Stimulated activated naive B cell treated with anti-CD40 and anti-IgM and Interleukin-4, amounts not matched to agents 10 μg/mL and 1 μg/mL and 100 μg/mL, for 72 hours (primary cell): ENCODE measurements around the gene CBLC.

Experiments
- ATAC-seq, 2 donors: fragments of 150-1000 bp; cut with Tn5 transposase; replicated peaks; 2 replicates each; pipeline ENCODE4 v1.10.0; 2021; ENCODE audit warnings: moderate library complexity in 1 of 2
- DNase-seq: peaks from one replicate; pipeline ENCODE4 v3.0.0; 2021
- H3K27ac Mint-ChIP-seq: one replicate; pipeline ENCODE4 v1.8.0; 2022; ENCODE audit warnings: mild to moderate bottlenecking, mixed read lengths
- H3K27me3 Mint-ChIP-seq, 2 donors: one replicate each; pipeline ENCODE4 v1.8.0; 2022; ENCODE audit warnings: mixed read lengths in 2 of 2
- H3K36me3 Mint-ChIP-seq, 2 donors: one replicate each; pipeline ENCODE4 v1.8.0; 2022; ENCODE audit warnings: mixed read lengths in 2 of 2, mild to moderate bottlenecking in 1 of 2
- H3K4me1 Mint-ChIP-seq, 2 donors: one replicate each; pipeline ENCODE4 v1.8.0; 2022; ENCODE audit warnings: mixed read lengths in 2 of 2, mild to moderate bottlenecking in 1 of 2
- H3K4me3 Mint-ChIP-seq, 2 donors: one replicate each; pipeline ENCODE4 v1.8.0; 2022; ENCODE audit warnings: mild to moderate bottlenecking in 2 of 2, mixed read lengths in 2 of 2, moderate library complexity in 1 of 2
- H3K9me3 Mint-ChIP-seq, 2 donors: one replicate each; pipeline ENCODE4 v1.8.0; 2022; ENCODE audit warnings: mixed read lengths in 2 of 2, mild to moderate bottlenecking in 1 of 2

CBLC gene

DNA sequence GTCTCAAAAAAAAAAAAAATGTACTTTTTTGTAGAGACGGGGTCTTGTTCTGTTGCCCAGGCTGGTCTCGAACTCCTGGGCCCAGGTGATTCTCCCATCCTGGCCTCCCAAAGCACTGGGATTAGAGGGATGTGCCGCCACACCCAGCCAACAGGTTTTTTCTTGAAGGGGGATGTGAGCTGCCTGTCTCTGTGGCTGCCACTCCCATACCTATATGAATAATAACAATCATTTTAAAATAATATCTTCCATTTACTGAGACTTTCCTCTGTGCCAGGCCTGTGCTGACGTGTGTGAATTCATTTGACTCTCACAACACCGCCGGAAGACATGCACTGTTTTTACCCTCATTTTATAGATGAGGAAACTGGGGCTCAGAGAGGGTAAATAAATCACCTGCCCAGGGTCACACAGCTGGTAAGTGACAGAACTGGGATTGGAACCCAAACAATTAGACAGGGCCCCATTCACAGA is 36.4 kb upstream of the CBLC start:
- ATAC-seq (peak; percentile 8 to 24), DNase-seq (no peak)
- no peak overlapping the region for H3K4me3 Mint-ChIP-seq
- H3K36me3 Mint-ChIP-seq, result no peaks in the 10 kb centered on the region
- no peaks in the 10 kb centered on the region for H3K9me3 Mint-ChIP-seq
- H3K4me1 Mint-ChIP-seq, result peaks cover 41 to 59% of the 10 kb centered on the region in 2 donors
- H3K27ac Mint-ChIP-seq, result peak overlapping the region; percentile 59
- no peaks in the 10 kb centered on the region for H3K27me3 Mint-ChIP-seq

DNA sequence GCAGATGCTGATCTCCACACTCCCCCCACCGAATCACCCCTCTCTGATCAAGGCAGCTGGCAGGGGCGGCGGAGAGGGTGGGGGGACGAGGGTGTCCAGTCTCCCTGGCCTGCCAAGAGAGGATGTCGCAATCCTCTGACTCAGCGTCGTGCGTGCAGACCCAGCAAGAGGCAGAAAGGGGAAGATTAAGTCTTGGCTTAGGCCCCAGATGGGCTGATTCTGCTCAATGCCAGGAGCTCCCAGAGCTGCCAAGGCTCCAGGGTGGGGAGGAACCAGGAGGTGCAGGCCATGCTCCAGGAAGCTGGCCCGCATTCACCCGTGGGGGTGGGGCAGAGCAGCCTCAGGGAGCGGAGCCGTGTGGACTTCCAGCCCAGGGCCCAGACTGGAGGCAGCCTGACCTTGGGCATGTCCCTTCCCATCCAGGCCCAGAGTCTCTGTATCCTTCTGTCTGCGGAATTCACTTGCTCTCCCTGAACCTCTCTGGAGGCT is 35.8 kb upstream of the CBLC start:
- peak; percentile 66 to 78 for ATAC-seq
- Mint-ChIP-seq H3K4me1 (peaks cover 44 to 60% of the 10 kb centered on the region in 2 donors), H3K9me3 (no peaks in the 10 kb centered on the region), H3K27me3 (no peaks in the 10 kb centered on the region), H3K27ac (peak overlapping the region; percentile 83), H3K36me3 (no peaks in the 10 kb centered on the region), H3K4me3 (no peak overlapping the region)
- no peak for DNase-seq

DNA sequence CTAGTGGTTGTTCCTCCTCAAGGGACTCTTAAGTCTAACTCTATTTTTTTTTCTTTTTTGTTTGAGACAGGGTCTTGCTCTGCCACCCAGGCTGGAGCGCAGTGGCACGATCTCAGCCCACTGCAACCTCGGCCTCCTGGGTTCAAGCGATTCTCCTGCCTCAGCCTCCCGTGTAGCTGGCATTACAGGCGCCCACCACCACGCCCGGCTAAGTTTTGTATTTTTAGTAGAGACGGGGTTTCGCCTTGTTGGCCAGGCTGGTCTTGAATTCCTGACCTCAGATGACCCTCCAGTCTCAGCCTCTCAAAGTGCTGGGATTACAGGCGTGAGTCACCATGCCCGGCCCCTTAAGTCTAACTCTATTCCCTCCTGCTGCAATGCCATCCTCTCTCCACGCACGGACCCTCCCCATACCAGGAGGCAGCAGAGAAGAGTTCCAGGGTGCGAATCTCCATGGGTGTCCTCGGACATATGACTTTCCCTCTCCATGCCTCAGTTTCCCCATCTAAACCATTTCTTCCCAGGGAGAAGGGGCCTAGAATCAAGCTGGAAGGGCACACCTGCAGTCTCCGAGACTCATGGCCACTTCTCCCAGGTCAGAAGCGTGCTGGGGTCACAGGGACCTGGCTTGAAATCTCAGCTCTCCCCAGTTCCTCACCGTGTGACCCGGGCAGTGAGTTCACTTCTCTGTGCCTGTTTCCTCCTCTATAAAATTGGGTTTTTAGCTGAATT is 35.2 kb upstream of the CBLC start:
- Mint-ChIP-seq H3K4me3 (no peak overlapping the region), H3K27ac (peak overlapping the region; percentile 83), H3K27me3 (no peaks in the 10 kb centered on the region), H3K4me1 (peaks cover 43 to 60% of the 10 kb centered on the region in 2 donors), H3K36me3 (no peaks in the 10 kb centered on the region), H3K9me3 (no peaks in the 10 kb centered on the region)
- ATAC-seq, result no peak
- DNase-seq, result no peak

DNA sequence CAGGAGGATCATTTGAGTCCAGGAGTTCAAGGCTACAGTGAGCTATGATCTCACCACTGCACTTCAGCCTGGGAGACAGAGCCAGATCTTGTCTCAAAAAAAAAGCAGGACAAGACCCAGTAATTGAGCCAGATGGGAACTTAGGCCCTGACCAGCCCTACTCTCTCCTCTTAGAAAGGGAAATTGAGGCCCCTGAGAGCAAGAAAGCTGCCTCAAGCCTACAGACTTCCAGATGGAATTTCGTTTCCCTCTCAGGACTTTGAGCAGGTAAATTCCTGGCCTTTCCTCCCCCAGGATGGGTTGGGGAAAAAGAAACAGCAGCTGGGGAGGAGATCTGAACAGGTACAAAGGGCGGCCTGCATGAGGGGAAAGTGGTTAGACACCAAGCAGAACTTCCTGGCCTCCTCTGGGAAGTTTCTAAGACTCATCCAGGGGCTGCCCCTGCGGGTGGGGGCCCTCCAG is 32.8 kb upstream of the CBLC start:
- no peaks in the 10 kb centered on the region for H3K9me3 Mint-ChIP-seq
- H3K27ac Mint-ChIP-seq, result no peak overlapping the region
- peaks cover 45 to 55% of the 10 kb centered on the region in 2 donors for H3K4me1 Mint-ChIP-seq
- H3K27me3 Mint-ChIP-seq, result no peaks in the 10 kb centered on the region
- H3K36me3 Mint-ChIP-seq, result peaks cover 8% of the 10 kb centered on the region in 2 donors
- H3K4me3 Mint-ChIP-seq, result no peak overlapping the region
- no peak for DNase-seq
- no peak for ATAC-seq

DNA sequence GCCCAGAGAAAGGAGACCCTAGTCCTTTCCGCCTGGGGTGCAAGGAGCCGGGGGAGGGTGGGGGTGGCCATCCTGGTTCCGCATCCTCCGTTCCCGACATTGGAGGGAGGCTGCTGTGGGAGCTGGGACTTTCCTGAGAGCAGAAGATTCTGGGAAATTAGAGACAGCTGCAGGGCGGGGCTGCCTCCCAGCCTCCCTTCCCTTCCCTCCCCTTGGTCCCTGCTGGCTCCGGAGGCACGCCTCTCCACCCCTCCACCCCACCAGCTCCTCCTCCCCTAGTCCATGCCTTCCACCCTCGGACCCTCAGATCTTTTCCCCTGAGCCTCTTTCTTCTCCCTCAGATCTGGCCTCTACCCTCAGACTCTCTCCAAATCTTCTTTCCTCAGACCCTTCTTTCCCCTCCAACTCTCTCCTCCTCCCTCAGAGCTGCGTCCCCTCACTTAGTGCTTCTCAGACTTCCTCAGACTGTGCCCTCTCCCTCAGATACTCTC is 32.3 kb upstream of the CBLC start:
- DNase-seq (no peak), ATAC-seq (no peak)
- H3K36me3 Mint-ChIP-seq, result peaks cover 9 to 13% of the 10 kb centered on the region in 2 donors
- peak overlapping the region; percentile 80 for H3K27ac Mint-ChIP-seq
- no peaks in the 10 kb centered on the region for H3K27me3 Mint-ChIP-seq
- H3K9me3 Mint-ChIP-seq, result no peaks in the 10 kb centered on the region
- peaks cover 47 to 56% of the 10 kb centered on the region in 2 donors for H3K4me1 Mint-ChIP-seq
- H3K4me3 Mint-ChIP-seq, result no peak overlapping the region

DNA sequence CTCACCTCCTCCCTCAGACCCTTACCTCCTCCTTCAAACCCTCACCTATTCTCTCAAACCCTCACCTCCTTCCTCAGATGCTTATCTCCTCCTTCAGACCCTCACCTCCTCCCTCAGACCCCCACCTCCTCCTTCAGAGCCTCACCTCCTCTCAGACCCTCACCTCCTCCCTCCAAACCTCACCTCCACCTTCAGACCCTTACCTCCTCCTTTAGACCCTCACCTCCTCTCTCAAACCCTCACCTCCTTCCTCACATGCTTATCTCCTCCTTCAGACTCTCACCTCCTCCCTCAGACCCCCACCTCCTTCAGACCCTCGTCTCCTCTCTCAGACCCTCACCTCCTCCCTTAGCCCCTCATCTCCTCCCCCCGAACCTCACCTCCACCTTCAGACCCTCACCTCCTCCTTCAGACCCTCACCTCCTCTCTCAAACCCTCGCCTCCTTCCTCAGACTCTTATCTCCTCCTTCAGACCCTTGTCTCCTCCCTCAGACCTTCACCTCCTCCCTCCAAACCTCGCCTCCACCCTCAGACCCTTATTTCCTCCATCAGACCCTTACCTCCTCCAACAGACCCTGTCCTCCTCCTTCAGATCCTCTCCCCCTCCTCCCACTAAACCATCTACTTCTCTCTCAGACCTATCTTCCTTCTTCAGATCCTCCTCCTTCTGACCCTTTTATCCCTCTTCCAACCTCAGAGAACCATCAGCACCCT is 31.6 kb upstream of the CBLC start:
- H3K36me3 Mint-ChIP-seq, result peaks cover 9 to 19% of the 10 kb centered on the region in 2 donors
- no peaks in the 10 kb centered on the region for H3K9me3 Mint-ChIP-seq
- ATAC-seq, result no peak
- no peak for DNase-seq
- H3K27ac Mint-ChIP-seq, result peak overlapping the region; percentile 80
- no peaks in the 10 kb centered on the region for H3K27me3 Mint-ChIP-seq
- peak overlapping the region; percentile 16 to 28 for H3K4me3 Mint-ChIP-seq
- H3K4me1 Mint-ChIP-seq, result peaks cover 52 to 61% of the 10 kb centered on the region in 2 donors

DNA sequence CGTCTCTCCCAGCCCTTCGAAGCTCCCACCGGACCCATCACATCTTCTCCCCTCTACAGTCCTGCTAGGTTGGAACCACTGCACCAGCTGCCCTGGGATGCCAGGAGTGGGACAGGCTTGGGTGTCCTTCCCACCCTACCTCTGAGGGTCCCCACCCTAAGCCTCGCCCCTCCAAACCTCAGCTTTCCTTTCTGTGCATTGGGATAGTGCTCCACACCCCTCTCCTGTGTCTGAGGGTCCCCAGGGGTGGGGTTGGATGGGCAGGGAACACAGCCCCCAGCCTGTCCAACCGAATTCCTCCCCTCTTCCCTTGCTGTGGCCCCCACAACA is 31.1 kb upstream of the CBLC start:
- Mint-ChIP-seq H3K27ac (peak overlapping the region; percentile 95), H3K4me3 (peak overlapping the region; percentile 88 to 95), H3K4me1 (peaks cover 55 to 63% of the 10 kb centered on the region in 2 donors), H3K9me3 (no peaks in the 10 kb centered on the region), H3K36me3 (peaks cover 15 to 25% of the 10 kb centered on the region in 2 donors), H3K27me3 (no peaks in the 10 kb centered on the region)
- ATAC-seq (no peak), DNase-seq (no peak)

DNA sequence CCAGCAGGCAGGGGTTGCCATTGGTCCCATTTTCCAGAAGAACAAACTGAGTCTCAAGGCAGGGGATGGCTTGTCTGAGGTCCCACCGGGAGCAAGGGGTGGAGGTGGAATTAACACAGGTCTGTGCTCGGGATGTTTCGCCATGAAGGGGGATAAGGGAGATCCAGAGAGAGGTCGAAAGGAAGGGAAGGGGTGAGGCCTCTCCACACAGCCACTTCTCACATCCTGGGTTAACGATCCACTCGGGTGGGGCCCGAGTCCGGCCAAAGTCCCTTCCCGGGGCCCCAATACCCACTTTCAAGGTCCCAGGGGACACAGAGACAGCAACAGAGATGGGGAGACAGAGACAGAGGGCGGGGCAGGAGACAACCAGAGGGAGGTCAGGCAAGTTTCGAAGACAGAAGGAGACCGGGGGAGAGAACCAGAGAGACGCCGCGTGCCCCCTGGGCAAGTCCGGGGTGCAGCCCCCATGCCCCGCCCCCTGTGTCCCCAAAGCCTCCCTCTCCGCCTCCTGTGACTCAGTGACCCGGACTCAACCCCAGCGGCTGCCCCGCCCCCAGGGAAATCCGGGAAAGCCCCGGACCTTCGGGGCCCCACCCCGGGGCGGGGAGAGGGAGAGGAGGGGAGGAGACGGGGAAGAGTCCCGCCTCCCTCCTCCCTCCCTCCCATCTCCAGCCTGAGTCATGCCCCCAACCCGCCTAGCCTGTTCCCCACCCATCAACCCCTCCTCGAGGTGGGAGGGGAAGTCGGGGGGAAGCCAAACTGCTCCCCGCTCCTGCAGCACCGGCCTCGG is 30.5 kb upstream of the CBLC start:
- peak overlapping the region; percentile 88 to 95 for H3K4me3 Mint-ChIP-seq
- peak overlapping the region; percentile 95 for H3K27ac Mint-ChIP-seq
- DNase-seq (peak; percentile 79), ATAC-seq (peak; percentile 60 to 67)
- H3K36me3 Mint-ChIP-seq, result peaks cover 16 to 29% of the 10 kb centered on the region in 2 donors
- H3K27me3 Mint-ChIP-seq, result no peaks in the 10 kb centered on the region
- peaks cover 54 to 63% of the 10 kb centered on the region in 2 donors for H3K4me1 Mint-ChIP-seq
- no peaks in the 10 kb centered on the region for H3K9me3 Mint-ChIP-seq

DNA sequence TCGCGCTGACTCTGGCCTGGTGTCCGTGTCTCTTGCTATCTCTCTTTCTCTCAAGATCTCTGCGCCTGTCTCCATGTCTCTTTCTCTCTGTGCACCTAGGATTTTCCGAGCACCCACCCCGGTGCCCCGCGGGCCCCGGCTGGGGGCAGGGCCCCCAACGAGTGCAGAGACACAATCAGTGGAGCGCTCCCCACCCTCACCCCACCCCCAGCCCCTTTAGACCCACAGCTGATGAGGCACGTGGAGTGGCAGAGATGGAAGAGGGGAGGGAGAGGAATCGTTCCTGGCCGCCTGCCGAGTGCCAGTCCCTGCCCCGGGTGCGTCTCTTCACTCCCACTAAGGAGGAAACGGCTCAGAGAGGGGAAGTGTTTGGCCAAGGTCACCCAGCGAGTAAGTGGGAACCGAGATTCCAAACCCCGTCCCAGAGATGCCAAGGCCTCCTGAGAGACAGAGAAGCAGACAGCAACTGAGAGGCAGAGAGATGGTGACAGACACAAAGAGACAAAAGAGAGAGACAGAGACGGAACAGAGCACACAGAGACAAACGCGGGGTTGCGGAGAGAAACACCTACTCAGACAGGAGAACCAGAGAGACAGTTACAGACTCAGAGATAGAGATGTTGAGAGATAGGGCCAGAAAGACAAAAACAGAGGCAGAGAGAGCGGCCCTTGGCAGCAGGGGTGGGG is 29.8 kb upstream of the CBLC start:
- H3K36me3 Mint-ChIP-seq, result peaks cover 23 to 35% of the 10 kb centered on the region in 2 donors
- H3K4me1 Mint-ChIP-seq, result peaks cover 56 to 63% of the 10 kb centered on the region in 2 donors
- no peaks in the 10 kb centered on the region for H3K9me3 Mint-ChIP-seq
- peak overlapping the region; percentile 88 to 95 for H3K4me3 Mint-ChIP-seq
- DNase-seq, result peak; percentile 46
- peak overlapping the region; percentile 95 for H3K27ac Mint-ChIP-seq
- ATAC-seq, result peak; percentile 44 to 46
- H3K27me3 Mint-ChIP-seq, result no peaks in the 10 kb centered on the region

DNA sequence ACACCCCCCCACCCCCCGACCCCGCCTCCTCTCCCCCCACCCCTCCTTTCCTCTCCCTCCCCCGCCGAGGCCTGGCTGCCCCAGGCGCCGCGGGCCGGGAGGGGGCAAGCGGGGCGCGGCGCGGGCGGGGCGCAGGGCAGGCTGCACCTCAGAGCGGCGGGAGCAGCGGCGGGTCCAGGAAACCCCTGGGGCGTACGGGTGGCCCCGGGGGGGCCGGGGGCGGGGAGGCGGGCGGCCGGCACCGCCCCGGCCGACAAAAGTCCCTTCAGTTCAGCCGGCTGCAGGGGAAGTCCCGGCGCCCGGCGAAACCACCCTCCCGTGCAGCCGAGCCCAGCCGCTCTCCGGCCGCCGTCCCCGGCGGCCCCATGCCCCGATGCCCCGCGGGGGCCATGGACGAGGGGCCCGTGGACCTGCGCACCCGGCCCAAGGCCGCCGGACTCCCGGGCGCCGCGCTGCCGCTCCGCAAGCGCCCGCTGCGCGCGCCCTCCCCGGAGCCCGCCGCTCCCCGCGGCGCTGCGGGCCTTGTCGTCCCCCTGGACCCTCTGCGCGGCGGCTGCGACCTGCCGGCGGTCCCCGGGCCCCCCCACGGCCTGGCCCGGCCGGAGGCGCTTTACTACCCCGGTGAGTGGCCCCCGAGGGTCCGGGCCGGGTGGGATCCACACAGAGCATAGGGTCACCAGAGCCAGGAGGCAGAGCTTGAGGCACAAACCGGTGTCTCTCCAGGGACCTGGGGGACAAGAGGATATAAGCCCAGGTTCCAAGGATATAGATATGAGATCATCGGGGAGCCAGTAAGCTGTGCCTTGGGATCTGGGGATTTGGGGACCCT is 29.1 kb upstream of the CBLC start, which contains the start of gene BCL3:
Gene BCL3 (plus strand): TSS at position 283 of the 829 bp plus-strand sequence. CDS start 83 bp downstream, at position 366.
- H3K27ac Mint-ChIP-seq, result peak within 1 kb of the TSS; percentile 95
- H3K9me3 Mint-ChIP-seq, result no peaks in the 10 kb centered on the region
- peak within 1 kb of the TSS; percentile 88 to 95 for H3K4me3 Mint-ChIP-seq
- ATAC-seq, result peak; percentile 35 to 52
- DNase-seq, result peak; percentile 69
- H3K36me3 Mint-ChIP-seq, result peaks cover 23 to 35% of the 10 kb centered on the region in 2 donors
- no peaks in the 10 kb centered on the region for H3K27me3 Mint-ChIP-seq
- peaks cover 59 to 68% of the 10 kb centered on the region in 2 donors for H3K4me1 Mint-ChIP-seq

DNA sequence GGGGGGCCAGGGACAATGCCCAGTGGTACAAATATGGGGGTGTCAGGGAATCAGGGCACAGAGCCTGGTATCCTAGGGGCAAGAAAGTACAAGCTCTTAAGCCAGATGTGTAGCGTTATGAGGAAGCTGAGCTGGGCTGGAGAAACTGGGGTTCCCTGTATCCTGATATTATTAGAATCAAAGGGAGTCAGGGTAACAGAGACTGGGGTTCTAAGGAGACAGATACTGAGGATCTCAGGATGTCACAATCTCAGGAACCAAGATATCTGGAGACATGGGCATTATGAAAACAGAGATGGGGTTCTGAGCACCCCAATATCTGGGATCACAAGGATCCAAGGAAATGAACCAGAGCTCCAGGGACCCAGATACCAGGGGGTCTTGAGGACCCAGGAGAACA is 28.4 kb upstream of the CBLC start:
- Mint-ChIP-seq H3K4me1 (peaks cover 63 to 74% of the 10 kb centered on the region in 2 donors), H3K9me3 (no peaks in the 10 kb centered on the region), H3K27ac (peak overlapping the region; percentile 94), H3K36me3 (peaks cover 23 to 39% of the 10 kb centered on the region in 2 donors), H3K27me3 (no peaks in the 10 kb centered on the region), H3K4me3 (peak overlapping the region; percentile 86 to 93)
- no peak for DNase-seq
- no peak for ATAC-seq

DNA sequence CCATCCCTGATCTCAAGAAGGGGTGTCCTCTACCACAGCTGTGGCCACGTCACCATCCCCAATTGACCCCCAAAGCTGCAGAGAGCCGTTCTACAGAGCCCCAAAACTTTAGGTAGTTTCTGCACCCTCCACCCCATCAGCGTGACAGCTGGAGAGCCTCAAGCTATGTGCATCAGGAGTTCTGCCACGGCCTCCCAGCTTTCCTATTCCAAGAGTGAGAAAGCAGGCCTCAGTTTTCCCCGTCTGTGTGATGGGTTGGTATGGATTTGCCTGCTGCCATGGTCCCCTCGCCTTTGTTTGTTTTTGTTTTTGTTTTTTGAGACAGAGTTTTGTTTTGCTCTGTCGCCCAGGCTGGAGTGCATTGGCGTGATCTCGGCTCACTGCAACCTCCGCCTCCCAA is 27.7 kb upstream of the CBLC start:
- Mint-ChIP-seq H3K4me1 (peaks cover 68 to 81% of the 10 kb centered on the region in 2 donors), H3K4me3 (peak overlapping the region; percentile 86 to 93), H3K27me3 (no peaks in the 10 kb centered on the region), H3K27ac (peak overlapping the region; percentile 74), H3K9me3 (no peaks in the 10 kb centered on the region), H3K36me3 (peaks cover 23 to 43% of the 10 kb centered on the region in 2 donors)
- no peak for ATAC-seq
- no peak for DNase-seq
